ENCODE results near the gene LBP. TPM values are rescaled to one million over a fixed set of nuclear protein-coding genes. Genes with fewer than 3 reads are reported as not detected.

Gene LBP
- total RNA-seq, 4 donors from 2014 or later: 0.23 to 0.55 TPM; not detected in 2

DNA sequence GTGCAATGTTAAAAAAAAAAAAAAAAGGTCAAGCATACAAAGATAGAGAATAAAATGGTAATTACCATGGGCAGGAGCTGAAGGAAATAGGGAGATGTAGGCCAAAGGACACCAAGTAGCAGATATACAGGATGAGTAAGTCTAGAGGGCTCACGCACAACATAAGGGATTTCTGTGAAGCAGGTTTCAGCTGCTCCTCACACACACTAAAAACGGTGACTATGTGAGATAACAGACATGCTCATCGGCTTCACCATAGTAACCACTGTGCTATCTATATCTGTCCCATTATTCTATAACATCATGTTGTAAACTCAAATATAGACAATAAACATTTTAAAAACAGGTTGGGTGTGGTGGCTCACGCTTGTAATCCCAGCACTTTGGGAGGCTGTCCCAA is 77.3 kb downstream of the LBP start:
- intact Hi-C loops (cut with DNase I; ENCODE audit: low total_unique reads): no loop called here
- 83 to 84% methylated on average over 4 of the region's 4 CpGs for WGBS, 2 donors
- H3K4me3 ChIP-seq (ENCODE audit: low read depth, poor library complexity, severe bottlenecking): no peak overlapping the region
- no peak for TF ChIP-seq POLR2A (IDR thresholded peaks at IDR 0.05)
- TF ChIP-seq, protein P1, sequence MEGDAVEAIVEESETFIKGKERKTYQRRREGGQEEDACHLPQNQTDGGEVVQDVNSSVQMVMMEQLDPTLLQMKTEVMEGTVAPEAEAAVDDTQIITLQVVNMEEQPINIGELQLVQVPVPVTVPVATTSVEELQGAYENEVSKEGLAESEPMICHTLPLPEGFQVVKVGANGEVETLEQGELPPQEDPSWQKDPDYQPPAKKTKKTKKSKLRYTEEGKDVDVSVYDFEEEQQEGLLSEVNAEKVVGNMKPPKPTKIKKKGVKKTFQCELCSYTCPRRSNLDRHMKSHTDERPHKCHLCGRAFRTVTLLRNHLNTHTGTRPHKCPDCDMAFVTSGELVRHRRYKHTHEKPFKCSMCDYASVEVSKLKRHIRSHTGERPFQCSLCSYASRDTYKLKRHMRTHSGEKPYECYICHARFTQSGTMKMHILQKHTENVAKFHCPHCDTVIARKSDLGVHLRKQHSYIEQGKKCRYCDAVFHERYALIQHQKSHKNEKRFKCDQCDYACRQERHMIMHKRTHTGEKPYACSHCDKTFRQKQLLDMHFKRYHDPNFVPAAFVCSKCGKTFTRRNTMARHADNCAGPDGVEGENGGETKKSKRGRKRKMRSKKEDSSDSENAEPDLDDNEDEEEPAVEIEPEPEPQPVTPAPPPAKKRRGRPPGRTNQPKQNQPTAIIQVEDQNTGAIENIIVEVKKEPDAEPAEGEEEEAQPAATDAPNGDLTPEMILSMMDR (IDR thresholded peaks at IDR 0.05): no peak
- DNase-seq (ENCODE audit: low spot score in 2 of 2): no peak

DNA sequence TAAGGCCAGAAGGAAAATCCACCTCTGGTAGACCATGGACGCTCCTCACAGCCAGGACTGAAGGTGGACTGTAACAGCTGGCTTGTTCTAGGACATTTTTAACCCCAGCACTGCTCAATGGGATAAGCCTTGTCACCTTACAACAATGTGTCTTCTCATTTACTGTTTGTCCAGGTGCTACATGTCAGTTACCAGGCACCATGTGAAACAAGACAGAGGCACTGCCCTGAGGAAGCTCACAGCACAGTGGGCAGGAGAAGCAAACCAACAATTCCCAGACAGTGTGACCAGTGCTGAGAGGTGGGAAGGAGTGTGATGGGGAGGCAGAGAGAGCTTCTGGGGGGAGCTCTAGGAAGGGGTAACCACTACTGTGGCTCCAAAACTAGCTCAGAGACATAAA is 78.1 kb downstream of the LBP start:
- intact Hi-C loops (cut with DNase I; ENCODE audit: low total_unique reads): no loop called here
- TF ChIP-seq, protein P1 (IDR thresholded peaks at IDR 0.05): no peak
- TF ChIP-seq POLR2A (IDR thresholded peaks at IDR 0.05): no peak
- no peak overlapping the region for H3K4me3 ChIP-seq (ENCODE audit: low read depth, poor library complexity, severe bottlenecking)
- DNase-seq (ENCODE audit: low spot score in 2 of 2): no peak
- 89 to 100% methylated on average over 1 of the region's 1 CpG for WGBS, 2 donors

DNA sequence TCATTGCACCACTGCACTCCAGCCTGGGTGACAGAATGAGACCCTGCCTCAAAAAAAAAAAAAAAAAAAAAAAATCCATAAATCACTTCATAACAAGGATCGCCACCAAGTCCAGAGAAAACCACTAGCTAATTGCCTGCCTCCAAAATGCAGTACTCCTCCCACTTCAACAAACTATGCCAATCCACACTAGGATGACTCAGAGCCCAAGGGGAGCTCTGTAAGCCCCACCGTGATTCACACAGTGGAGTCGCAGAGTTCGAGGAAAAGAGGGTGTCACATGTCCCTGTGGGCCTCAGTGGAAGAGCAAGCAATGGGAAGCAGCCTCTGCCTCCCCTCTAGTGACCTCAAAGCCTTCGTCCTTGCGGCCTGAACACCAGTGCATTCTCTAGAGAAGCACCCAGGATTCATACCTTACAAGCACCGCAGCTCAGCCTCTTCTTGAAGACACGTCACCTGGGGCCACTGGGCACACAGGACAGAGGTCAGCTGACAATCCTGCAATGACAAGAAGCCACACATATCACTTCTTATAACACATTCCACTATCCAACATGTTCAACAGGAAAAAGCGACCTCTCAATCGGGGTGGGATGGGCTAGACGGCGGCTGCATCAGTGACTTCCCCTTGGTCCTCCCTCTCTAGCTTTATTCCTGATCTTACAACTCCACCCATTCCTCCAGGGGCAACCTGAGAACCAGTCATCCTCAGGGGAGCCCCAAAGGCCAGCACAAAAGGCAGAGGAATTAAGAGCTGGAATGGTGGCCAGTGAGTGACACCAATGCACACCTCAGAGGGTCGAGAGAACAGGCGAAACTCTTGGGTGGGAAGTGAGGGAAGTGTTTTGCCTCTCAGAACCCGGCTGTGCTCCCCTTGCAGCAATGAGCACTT is 80.0 kb downstream of the LBP start:
- 66 to 68% methylated on average over 15 of the region's 15 CpGs for WGBS, 2 donors
- TF ChIP-seq, protein P1 (IDR thresholded peaks at IDR 0.05): no peak
- no peak for TF ChIP-seq POLR2A (IDR thresholded peaks at IDR 0.05)
- intact Hi-C loops (cut with DNase I; ENCODE audit: low total_unique reads): no loop called here

More for the DNA sequence above, 80.0 kb downstream of the LBP start:
- no peak overlapping the region for H3K4me3 ChIP-seq (ENCODE audit: low read depth, poor library complexity, severe bottlenecking)
- DNase-seq (ENCODE audit: low spot score in 2 of 2): no peak

Other genes starting within 250 kb of the LBP start
- gene TGM2, start 181.2 kb upstream of the LBP start, total RNA-seq: 1 to 10 TPM; 3.7 to 6.2 (median 4.6) TPM
- gene KIAA1755, start 85.7 kb upstream of the LBP start, total RNA-seq: under 1 TPM in 3 of 4 donors, not detected in 1; 0.17 to 0.88 (median 0.46) TPM
- not detected for gene BPI, start 42.3 kb upstream of the LBP start, total RNA-seq
- 10 to 100 TPM; 21.2 to 72.8 (median 29.7) TPM for gene SNHG17, start 88.8 kb downstream of the LBP start, total RNA-seq
- 10 to 100 TPM; 35.3 to 51.0 (median 41.5) TPM for gene RALGAPB, start 126.4 kb downstream of the LBP start, total RNA-seq
- not detected for gene ADIG, start 234.7 kb downstream of the LBP start, total RNA-seq